HG03159 (cell line): ENCODE results near the gene STPG1.

Experiments used
- ATAC-seq: cut with Tn5 transposase; IDR thresholded peaks from one replicate; pipeline ENCODE4 v1.9.1; 2021; ENCODE audit warnings: mild to moderate bottlenecking, moderate library complexity; ENCODE audit not compliant: unreplicated experiment

The STPG1 gene

DNA sequence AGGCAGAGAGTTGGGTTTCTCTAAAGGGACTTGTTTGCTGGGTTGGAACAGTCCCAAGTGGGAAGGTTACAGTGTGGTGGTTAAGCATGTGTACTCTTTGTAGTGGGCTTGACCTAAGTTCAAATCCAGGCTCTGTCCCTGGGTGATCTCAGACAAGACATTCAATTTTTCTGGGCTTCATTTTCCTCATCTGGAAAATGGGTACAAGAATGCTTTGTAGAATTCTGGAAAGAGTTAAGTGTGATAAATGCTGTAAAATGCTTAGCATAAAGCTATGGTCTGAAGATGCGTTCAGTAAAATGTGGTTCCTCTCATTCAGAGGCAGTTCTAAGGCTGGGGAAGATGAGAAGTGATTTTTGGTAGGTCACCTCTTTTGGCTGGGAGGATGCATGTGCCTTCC, 93.6 kb downstream of the STPG1 start:
- no peak for ATAC-seq

GRCh38 chr1:24319312-24319863, 94.2 kb downstream of the STPG1 start, which contains the start of gene GRHL3:
Gene GRHL3 (plus strand): TSS chr1:24319357. CDS start chr1:24319552, 195 bp downstream.
- ATAC-seq = no peak

DNA sequence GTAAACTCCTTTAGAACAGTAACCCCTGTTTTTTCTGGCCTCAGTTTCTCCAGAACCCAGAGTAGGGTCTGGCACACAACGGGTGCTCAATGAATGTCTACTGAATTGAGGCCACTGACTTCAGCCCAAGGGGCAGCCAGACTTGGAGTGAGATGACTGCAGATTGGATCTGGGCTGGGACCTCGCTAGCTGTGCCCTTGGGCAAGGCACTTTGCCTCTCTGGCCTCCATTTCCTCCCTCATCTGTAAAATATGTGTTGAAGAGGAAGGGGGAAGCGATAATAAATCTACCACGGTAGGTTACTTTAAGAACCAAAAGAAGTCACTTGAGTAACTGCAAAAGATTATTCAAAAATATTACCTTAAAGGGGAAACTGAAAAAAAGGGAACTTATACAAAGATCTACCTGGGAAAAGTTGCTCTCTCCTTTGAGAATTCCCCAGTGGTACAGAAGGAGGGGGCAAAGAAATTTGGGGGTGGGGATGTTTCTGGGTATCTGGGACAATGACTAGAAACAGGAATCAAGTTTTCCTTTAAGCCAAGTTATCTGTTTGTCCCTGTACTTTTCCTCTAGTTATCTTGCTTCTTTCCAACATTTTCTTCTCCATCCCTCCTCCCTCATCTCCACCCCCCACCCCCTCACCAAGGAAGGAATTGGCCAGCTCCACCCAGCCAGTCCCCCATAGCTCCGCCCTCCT, 94.8 kb downstream of the STPG1 start:
- no peak for ATAC-seq

- no peak for ATAC-seq
Measured at GRCh38 chr1:24317956-24318614, 95.5 kb downstream of the STPG1 start.

GRCh38 chr1:24317081-24317480, 96.5 kb downstream of the STPG1 start:
- no peak for ATAC-seq

- no peak for ATAC-seq
Measured at GRCh38 chr1:24316645-24317044, 96.9 kb downstream of the STPG1 start.

DNA sequence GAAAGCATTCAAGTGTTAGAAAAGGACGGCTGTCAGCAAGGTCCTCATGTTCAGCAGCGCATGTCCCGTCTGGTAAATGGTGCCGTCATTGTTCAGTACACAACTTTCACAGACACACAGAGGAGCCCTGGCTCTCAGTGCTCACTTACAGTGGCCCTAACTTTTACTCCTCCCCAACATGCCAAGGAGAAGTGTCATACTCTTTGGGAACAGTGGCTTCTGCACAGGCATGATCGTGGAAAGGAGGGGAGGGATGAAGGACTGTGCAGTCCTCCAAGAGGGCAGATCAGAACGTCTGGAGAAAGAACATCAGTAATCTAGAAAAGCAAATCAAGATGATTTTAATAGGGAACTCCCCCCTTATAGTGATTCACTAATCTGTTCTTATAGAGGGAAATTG, 98.2 kb downstream of the STPG1 start:
- ATAC-seq = no peak

GRCh38 chr1:24311741-24312140, 101.8 kb downstream of the STPG1 start:
- ATAC-seq = no peak

GRCh38 chr1:24311234-24311633, 102.3 kb downstream of the STPG1 start:
- ATAC-seq = no peak

DNA sequence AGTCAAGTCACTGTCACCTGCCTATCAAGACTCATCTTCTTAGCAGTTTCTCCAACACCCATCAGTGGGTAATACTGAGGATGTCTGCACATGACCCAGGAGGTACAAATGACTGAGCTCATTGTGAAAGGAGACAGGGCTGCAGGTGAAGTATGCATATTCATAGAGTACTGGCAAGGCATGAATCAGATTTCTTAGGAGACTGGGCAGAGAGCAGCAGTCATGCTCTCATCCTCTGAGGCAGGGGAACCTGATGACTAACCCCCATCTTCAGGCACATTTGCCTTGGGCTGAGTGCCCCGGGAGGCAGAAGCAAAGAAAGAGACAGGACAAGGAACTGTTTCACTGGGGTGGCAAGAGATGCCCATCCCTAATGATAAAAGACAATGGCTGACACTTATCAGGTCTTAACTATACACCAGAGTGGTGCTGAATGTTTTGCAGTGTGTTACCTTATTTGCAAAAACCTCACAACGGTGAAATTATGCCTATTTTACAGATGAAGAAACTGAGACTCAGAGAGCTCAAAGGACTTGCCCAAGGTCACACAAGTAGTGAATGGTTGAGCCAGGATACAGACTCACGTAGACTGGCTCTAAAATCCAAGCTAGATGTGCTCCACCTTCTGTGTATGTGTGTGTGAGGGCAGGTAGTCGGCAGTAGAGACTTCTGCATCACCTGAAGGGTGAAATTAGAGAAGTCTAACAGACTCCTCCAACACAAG, 103.7 kb downstream of the STPG1 start:
- ATAC-seq = no peak

- no peak for ATAC-seq
Measured at GRCh38 chr1:24308365-24309015, 105.1 kb downstream of the STPG1 start.
